ENCODE results near the gene SLC2A11. TPM values are rescaled to one million over a fixed set of nuclear protein-coding genes. Genes with fewer than 3 reads are reported as not detected.

SLC2A11 gene
- total RNA-seq, 1 donor from 2014 or later = 22.6 TPM

- peak; percentile 46 for DNase-seq (ENCODE audit: extremely low spot score, unreplicated experiment)
- Mint-ChIP-seq H3K36me3 (ENCODE audit: unreplicated experiment) (peaks cover 57% of the 10 kb centered on the region), H3K27me3 (ENCODE audit: unreplicated experiment) (no peaks in the 10 kb centered on the region), H3K27ac (ENCODE audit: unreplicated experiment) (no peak overlapping the region), H3K4me3 (ENCODE audit: unreplicated experiment) (no peak overlapping the region), H3K4me1 (ENCODE audit: unreplicated experiment) (no peaks in the 10 kb centered on the region), H3K9me3 (ENCODE audit: unreplicated experiment) (peaks cover 5% of the 10 kb centered on the region)
- no peak for TF ChIP-seq CTCF (IDR thresholded peaks at IDR 0.05)
Observed at GRCh38 chr22:23926561-23926960, 68.9 kb downstream of the SLC2A11 start.

Other genes starting within 250 kb of the SLC2A11 start
- 0.43 TPM in 1 of 2 replicates, not detected in the other for gene DRICH1, start 225.6 kb upstream of the SLC2A11 start, total RNA-seq
- gene RGL4, start 166.9 kb upstream of the SLC2A11 start, total RNA-seq = not detected in 2 replicates
- gene ZNF70, start 106.8 kb upstream of the SLC2A11 start, total RNA-seq = 12.5 TPM in 2 replicates
- not detected in 2 replicates for gene VPREB3, start 103.5 kb upstream of the SLC2A11 start, total RNA-seq
- not detected in 2 replicates for gene C22orf15, start 94.9 kb upstream of the SLC2A11 start, total RNA-seq
- 30.6 and 34.0 TPM in 2 replicates for gene CHCHD10, start 89.9 kb upstream of the SLC2A11 start, total RNA-seq
- 72.5 and 76.5 TPM in 2 replicates for gene MMP11, start 85.0 kb upstream of the SLC2A11 start, total RNA-seq
- 126 and 127 TPM in 2 replicates for gene SMARCB1, start 70.9 kb upstream of the SLC2A11 start, total RNA-seq
- 0.52 and 0.56 TPM in 2 replicates for gene DERL3, start 18.9 kb upstream of the SLC2A11 start, total RNA-seq
- gene MIF, start 36.5 kb downstream of the SLC2A11 start, total RNA-seq = 354 and 363 TPM in 2 replicates
- not detected in 2 replicates for gene GSTT2B, start 103.3 kb downstream of the SLC2A11 start, total RNA-seq
- not detected in 2 replicates for gene DDTL, start 109.0 kb downstream of the SLC2A11 start, total RNA-seq
- 108 and 113 TPM in 2 replicates for gene DDT, start 116.6 kb downstream of the SLC2A11 start, total RNA-seq
- not detected in 2 replicates for gene GSTT2, start 122.3 kb downstream of the SLC2A11 start, total RNA-seq
- gene GSTT4, start 147.6 kb downstream of the SLC2A11 start, total RNA-seq = not detected in 2 replicates
- 53.4 and 55.6 TPM in 2 replicates for gene CABIN1, start 153.4 kb downstream of the SLC2A11 start, total RNA-seq